NCI-H446 (cell line): ENCODE results near the gene CTSO.
"Not testable (repeated sequence)": the region's sequence is repeated elsewhere in the genome, so short reads cannot be mapped to it uniquely, and the experiment has no call there.

Experiments
- DNase-seq, 2 experiments: peaks; one replicate each; lab custom pipeline; 2025; lab: John Stamatoyannopoulos, UW

The CTSO gene

DNA sequence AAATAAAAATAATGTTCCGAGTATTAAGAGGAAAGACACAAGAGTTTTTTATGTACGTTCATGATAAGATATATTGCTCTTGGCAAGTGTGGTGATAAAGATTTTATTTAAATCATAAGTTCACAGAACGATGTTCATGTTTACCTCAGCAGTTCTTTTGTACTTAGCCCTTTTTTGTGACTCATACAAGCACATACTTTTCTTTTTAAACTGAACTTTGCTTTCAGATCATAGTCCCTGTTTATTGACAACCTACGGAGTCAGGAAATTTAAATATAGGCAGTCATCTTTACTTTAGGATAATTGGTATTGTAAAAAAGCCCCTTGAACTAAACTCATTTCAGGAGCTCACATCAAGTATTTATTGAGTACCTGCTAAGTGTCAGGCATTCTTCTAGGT lies 1.3 kb upstream of the CTSO start:
- DNase-seq, result no peak

DNA sequence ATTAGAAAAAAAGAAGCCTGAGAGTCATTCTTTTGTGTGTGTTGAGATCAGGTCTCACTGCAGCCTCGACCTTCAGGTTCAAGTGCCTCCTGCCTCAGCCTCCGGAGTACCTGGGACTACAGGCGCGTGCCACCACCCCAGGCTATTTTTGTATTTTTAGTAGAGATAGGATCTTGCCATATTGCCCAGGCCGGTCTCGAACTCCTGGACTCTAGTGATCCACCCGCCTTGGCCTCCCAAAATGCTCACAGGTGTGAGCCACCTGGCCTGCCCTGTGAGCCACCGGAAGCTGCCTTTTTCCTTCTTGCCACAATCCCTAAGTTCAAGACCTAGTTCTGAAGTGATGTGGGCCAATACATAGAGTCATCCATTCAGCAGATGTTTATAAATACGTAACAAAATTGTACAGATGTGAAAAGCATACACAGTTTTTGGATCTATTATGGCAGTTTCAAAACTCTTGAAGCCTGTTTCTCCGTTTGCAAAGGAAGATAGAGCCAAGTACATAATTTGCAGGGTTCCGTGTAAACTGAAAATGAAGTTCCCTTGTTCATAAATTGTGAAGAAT lies 536 bp upstream of the CTSO start:
- no peak for DNase-seq

DNA sequence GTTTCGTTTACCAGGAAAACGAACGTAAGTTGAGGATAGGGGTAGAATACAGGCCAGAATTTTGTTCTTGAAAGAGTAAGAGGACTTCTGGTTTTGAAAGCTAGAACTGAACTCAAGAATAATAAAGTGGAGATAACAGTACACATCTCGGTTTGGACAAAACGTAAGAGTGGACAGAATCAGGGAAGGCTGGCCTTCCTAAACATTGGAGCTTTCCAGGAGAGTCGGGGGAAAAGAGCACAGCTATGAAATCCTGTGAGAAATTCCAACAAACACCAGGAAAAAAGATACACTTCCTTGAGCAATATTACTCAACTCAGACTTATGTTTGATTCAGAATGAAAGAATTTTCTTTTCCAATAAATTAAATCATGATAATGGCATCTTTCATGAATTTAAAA lies 1.2 kb downstream of the CTSO start:
- DNase-seq, result no peak

- DNase-seq, result no peak
Observed at GRCh38 chr4:155950461-155950860, 3.2 kb downstream of the CTSO start.

GRCh38 chr4:155948541-155948940 lies 5.1 kb downstream of the CTSO start:
- DNase-seq, result no peak

DNA sequence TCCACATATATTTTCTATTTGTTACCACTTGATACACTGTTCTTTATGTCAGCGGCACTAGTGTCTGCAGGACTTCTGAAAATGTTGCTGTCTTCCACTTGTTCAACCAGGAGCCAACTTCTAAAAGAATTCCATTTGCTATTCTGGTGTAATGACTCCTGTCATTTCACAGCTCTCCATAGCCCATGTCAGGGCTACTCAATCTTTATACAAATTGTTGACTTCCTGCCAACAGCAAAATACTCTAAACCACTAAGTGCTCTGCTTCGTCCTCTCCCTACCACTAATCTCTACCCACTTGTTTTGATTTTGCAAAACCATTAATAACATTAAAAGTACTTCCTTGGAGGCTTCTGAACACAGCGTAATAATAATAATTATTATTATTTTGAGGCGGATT lies 7.2 kb downstream of the CTSO start:
- peak in 1 of 2 experiments; percentile 4 for DNase-seq

DNA sequence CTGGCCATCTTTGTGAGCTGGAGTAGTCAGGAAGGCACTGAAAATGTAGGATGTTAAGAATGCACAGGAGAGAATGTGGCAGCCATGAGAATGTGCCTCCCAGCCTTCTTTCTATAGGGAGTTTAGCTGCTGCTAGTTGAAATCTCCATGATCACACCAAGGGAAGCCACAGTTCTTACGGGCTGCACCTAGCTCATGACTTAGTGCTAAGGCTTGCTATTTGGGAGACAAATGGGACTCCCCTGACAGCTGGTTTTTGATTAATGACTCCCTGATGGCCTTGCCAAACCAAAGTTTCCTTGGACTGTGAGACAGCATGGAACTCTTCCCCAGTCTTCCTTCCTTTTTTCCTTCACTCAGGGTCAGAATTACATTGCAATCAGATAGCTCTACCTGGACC lies 9.2 kb downstream of the CTSO start:
- DNase-seq, result no peak

DNA sequence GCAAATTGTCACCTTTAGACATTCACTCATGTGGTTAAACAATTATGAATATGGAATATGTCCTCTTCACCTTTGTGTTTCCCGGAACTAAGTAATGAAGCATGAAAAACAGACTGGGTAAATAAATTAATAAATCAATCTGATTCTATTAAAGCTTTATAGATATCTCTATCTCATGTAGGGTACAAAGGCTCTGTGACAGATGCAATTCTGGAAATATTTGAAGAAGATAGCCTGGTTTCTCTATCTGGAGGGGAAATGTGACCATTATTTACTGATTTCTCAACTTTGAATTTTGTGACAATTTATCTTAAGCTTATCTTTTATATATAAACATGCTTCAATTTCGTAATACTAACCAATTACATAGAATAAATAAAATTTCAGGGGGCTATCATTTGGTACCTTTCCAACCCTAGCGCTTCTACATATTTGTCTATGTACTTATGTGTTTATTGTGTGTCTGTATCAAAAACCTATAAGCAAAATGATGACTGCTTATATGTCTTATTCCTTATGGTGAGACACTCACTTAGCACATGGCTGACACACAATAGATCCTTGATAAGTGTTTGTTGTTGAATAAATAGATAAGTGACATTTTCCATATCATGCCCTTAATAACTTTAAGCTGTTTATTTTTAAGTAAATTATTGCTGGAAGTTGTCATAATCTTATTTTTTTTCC lies 9.9 kb downstream of the CTSO start:
- DNase-seq, result no peak

DNA sequence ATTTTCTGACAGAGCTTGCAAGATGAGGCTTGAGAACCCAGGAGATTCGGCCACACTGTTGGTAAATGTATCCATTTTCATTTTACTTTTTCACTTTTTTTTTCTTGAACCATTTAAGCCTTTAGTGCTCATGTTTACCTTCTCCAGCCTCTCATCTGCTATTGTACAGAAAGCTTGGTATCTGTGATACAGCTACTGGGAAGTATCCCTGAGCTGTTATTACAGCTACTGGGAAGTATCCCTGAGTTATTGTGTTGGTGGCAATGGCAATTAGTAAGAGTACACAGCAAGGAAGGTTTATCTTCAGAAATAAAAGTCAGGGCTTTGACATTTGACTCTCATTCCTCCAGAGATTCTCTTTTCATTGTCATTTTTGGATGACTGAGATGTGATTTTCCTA lies 11.8 kb downstream of the CTSO start:
- DNase-seq, result no peak

DNA sequence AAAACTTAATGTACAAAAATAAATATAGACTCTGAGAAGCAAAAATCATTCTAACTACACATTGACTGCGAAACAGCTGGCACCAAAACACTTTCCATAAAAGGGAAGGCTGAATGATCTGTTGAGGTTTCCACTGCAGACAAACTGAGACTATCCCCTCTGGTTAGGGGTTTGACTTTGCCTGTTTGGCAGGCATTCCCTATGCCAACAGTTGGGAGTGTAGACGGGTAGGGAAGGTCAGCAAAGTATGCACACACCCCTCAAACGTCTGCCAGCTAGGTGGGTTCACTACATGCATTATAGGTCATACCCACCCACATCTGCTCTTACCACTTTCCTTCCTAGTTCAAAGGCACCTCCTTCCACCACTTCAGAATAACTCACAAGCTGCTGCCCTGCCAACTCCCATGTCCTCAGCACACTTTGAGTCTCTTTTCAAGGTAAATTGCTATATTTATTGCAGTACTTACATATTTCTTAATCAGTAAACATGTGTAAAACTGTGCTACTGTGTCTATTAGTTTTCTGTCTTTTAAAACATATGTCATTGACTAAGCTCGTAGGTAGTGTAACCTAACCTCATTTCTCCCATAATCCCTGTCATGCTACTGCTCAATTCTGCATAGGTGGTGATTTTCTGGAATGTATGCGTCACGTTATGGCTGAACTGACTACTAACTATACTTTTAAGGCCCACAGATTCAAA lies 12.4 kb downstream of the CTSO start:
- no peak for DNase-seq

DNA sequence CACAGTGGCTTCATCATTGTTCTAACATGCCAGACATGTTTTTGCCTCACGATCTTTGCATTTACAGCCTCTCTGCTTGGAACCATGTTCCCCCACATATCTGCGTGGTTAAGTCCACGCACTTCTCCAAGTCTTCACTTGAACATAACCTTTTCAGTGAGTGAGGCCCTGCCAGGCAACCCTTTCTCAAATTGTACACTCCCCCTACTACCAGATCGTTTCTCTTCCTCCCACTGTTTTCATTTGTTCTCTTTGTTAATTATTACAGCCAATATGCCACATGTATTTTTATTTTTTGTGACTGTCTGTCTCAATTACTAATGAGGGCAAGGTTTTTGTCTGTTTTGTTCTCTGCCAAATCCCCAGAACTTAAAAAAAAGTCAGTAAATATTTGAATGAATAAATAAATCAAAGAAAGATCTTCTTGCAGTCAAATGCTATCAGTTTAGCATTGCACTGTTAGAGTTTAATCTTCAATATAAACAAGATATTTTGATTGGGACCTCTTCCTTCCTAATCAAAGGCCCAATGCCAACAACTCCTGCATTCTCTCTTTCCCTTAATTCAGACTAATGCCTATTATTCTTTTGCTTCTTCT lies 18.2 kb downstream of the CTSO start:
- no peak for DNase-seq

GRCh38 chr4:155934634-155935033 lies 19.0 kb downstream of the CTSO start:
- DNase-seq, result not testable (repeated sequence)

GRCh38 chr4:155931634-155932033 lies 22.0 kb downstream of the CTSO start:
- no peak for DNase-seq

DNA sequence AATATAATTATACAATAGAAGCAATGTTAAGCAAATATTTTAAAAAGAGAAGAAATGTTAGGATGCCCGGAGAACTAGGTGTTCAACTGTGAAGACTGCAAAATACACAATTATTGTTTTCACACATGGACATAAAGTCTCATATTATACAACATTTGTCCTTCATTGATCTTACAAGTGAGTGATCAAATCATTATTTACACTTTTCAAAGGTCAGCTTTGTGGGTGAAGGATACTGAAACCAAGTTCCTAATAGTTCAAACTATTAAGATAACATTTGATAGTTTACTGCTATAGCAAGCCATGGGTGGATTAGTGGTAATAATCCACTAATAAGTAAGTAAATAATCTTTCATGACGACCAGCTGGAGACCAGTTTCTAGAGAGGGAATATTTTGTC lies 23.3 kb downstream of the CTSO start:
- DNase-seq, result no peak

GRCh38 chr4:155929833-155930232 lies 23.8 kb downstream of the CTSO start:
- DNase-seq, result no peak

- no peak for DNase-seq
Observed at GRCh38 chr4:155924637-155925036, 29.0 kb downstream of the CTSO start.

- DNase-seq, result no peak
Observed at GRCh38 chr4:155921597-155921996, 32.1 kb downstream of the CTSO start.

DNA sequence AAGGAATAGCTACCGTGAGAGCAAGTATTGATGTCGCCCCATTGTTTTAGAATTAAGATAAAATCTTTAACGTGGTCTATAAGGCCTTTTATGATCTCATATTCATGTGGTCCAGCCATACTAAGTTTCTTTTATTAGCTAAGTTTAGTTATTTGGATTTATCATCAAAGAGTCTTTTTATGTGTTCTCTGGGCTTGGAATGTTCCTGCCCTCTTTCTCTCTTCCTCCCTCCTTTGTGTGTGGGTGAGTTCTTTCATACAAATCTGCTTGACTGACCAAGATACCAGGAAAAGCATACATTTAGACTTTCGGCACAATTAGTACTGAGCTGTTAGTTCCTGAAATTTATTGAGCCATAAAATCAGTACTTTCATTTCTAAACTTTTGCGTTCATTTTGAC lies 38.9 kb downstream of the CTSO start:
- no peak for DNase-seq

GRCh38 chr4:155911905-155912304 lies 41.8 kb downstream of the CTSO start:
- no peak for DNase-seq

DNA sequence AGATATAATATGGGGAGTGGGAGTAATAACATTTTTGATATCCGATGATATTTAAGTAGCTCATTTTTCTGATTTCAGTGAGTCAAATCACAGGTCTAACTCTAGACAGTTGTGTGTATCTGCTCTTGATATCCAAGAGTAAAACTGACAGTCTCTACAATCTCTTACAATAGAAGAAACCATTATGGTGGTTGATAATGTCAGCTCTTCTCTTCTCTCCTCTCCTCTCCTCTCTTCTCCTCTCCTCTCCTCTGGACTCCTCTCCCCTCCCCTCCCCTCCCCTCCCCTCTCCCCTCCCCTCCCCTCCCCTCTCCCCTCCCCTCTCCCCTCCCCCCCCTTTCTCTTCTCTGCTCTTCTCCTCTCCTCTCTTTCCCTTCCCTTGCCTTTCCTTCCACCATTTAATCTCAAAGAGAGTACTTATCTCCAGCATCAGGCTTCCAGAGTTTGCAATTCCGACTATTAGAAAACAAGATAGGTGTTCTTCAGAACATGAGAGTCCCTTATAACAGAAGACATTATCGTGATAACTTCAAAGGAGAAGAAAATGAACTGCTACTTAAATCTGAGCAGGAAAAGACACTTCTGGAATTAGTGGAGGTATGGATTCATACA lies 43.9 kb downstream of the CTSO start:
- DNase-seq, result no peak

DNA sequence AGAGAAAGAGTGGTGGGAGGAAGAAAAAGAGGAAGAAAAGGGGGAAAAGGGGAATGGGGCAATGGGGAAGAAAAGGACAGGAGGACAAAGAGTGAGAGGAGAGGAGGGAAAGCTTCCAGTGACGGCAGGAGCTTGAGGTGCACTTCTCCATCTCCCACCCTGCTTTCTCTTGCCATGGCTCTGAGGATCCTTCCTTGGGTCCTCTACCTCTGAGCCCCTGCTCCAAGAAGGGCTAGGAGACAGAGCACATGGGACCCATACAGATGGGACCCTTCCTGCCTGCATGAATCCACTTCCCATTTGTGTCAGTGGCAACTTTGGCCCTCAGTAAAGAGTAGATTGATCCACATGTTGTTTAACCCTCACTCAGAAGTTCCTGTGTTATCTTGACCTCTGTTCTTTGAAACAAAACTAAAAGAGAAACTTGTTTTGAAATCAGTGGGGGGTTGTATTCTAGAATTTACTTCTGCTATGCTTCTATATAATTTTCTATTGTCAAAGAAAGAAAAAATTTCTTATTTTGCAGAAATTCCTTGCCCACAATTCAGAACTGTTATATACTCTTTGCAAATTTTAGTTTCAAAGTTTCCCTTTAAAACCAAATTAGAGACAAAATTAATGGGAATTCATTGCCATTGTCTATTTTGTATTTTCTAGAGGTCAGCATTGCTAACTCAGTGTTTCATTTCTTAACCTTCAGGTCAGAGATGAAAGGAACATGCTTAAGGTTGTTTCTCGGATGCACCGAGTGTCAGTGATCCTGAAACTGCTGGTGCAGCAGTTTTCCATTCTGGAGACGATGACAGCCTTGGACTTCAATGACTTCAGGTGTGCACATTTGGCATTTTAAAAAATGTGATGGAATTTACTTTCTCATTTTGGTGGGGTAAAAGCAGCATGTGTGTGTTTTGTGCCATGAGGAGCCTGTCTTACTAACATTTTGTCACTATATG lies 45.2 kb downstream of the CTSO start:
- DNase-seq, result no peak

GRCh38 chr4:155907556-155907955 lies 46.1 kb downstream of the CTSO start:
- no peak for DNase-seq
